GM19395 (cell line): ENCODE results near the gene RIN3.
"Not testable (repeated sequence)": the region's sequence is repeated elsewhere in the genome, so short reads cannot be mapped to it uniquely, and the experiment has no call there.

Source experiments
- ATAC-seq: cut with Tn5 transposase; IDR thresholded peaks from one replicate; pipeline ENCODE4 v1.9.1; 2021; ENCODE audit warnings: mild to moderate bottlenecking, moderate library complexity; ENCODE audit not compliant: unreplicated experiment

Gene RIN3

DNA sequence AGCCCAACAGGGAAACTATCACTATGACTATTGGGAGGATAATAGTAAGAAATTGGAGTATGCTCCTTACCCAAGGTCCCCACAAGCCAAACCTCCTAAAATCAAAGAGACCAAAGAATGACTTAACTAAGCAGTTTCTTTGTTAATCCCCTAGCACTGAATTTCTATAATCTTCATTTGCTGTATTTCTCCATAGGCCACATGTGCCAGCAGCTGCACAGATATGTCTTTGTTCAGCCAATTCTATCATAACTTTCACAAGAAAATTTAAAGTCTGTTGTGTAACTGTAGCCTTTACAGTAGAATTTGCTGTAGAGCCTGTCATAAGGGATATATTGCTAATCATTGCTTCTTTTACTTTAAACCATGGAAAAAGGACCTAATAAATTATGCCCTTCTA lies 104.0 kb downstream of the RIN3 start:
- no peak for ATAC-seq

DNA sequence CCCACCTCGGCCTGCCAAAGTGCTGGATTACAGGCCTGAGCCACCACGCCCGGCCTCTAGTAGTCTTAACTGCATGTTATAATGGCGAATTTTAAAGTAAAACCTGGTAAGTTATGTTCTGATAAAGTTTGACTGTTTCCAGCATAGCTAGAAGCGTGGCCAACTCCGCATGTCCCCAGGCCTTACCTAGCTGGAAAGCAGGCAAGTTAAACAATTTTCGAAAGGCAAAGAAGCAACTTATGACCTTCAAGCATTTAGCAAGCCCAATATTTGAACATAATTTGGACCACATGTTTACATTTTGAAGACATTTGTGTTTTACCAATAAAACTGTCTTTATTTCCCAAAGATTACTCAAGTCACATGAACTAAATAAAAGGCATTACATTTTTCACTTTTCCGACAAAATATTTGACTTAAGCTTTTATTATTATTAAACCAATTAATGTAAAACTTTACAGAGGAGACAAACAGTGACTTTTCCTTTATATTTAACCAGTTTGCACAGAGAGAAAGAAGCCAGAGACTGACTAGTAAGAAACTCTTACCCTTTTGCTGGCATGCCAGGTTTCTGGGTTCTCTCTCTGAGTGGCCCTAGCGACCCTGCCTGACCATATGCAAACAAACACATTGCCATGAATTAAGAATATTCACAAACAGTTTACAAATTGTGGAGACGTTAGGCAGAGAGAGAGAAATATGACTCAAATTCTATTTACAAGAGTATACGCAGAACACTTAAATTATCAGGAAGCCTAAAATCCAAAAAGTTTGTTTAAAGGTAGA lies 106.3 kb downstream of the RIN3 start:
- no peak for ATAC-seq

GRCh38 chr14:92622311-92622710 lies 108.7 kb downstream of the RIN3 start:
- no peak for ATAC-seq

- no peak for ATAC-seq
Measured at GRCh38 chr14:92624764-92625163, 111.2 kb downstream of the RIN3 start.

GRCh38 chr14:92625213-92625612 lies 111.6 kb downstream of the RIN3 start:
- ATAC-seq, result no peak

- no peak for ATAC-seq
Measured at GRCh38 chr14:92626041-92626440, 112.5 kb downstream of the RIN3 start.

- no peak for ATAC-seq
Measured at GRCh38 chr14:92627707-92628215, 114.2 kb downstream of the RIN3 start.

DNA sequence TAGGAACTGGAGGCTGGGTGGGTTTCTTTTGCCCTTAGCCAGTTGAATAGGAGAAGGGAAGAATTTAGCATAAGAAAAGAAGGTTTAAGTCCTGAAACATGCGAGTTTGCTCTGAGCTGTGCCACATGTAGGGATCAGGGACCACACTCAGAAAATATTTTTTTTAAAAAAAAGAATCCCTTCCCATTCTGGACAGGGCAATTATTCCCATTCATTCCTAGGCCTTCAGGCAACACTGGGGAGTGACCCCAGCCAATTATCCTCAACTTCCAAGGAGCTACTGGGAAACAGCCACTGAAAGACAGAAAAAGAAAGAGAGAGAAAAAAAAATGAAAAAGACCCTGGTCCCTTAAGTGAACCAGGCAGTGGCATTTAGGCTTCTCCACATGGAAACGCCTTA lies 115.1 kb downstream of the RIN3 start:
- no peak for ATAC-seq

DNA sequence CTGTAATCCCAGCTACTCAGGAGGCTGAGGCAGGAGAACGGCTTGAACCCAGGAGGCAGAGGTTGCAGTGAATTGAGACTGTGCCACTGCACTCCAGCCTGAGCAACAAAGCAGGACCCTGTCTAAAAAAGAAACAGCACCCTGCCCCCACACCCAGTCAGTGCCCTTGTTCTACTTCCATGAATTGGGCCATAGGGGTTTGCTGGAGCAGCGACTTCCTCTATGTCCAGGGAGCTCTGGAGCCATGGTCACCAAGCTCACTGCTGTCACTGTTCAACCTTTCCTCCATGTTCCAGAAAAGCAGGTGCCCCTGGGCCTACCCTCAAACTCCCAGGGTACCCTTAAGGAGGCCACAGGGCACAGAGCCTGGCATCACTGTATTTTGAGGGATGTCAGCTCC lies 116.8 kb downstream of the RIN3 start:
- no peak for ATAC-seq

DNA sequence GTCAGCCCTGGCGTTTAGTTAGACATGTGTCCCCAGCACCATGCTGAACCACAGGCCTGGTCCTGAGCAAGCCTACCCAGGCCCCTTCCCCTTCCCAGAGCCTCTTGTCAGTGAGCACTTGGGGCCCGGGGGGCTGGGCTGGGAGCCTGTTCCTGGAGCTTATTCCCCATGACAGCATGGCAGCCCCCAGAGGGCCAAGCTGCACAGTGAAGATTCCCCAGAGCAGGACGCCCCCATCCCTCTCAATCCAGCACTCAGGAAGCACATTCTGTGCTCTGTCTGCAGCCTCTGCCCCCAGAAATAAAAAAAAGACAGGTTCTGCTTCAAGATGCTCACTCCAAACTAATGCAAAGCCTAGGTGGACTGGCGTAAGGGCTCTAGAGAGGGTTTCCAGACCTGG lies 117.5 kb downstream of the RIN3 start:
- no peak for ATAC-seq

DNA sequence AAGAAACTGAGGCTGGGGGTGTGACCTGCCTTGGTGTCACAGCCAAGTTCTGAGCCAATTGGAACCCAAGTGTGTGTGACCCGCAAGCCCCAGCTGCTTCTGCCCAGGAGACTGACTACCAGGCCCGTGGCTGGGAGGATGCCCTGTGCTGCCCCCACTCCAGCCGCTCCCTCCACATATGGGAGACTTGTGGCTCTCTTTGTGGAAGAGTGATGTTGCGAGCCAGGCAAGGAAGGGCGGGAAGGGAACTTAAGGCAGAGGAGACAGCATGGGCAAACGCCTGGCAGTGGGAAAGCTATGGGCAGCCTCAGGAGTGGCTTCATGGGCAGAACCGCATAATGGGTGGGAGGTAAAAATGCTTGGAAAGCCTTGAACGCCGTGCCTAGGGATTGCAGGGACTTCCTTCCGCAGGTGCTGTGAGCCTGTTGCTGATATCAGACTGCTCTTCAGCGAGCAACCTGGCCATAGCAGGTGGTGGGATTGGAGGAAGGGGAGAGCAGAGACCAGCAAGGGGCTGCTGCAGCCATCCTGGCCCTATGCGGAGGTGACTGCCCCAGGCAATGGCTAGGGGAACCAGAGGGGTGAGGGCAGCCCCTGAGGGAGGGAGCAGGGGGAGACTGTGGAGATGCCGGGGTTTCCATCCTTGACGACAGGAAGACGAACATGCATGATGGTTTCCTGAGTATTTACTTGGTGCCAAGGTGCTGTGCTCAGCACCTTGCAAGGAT lies 119.1 kb downstream of the RIN3 start:
- ATAC-seq, result no peak

GRCh38 chr14:92633274-92633616 lies 119.7 kb downstream of the RIN3 start:
- no peak for ATAC-seq

DNA sequence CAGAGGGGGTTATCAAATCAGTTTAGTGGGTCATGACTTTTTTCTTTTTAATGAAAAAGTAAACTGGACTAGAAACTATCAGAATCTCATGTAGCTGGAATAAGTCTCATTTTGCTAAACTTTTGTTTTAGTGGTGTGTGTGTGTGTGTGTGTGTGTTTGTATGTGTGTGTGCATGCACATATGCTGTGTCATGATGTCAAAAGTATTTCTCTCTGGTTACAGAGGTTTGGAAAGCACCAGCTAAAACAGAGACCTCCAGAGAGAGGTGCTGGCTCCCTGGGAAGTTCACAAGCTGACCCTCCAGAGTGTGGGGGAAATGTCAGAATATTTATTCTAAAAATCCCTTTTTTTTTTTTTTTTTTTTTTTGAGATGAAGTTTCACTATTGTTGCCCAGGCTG lies 120.1 kb downstream of the RIN3 start:
- ATAC-seq, result no peak

GRCh38 chr14:92635031-92635430 lies 121.5 kb downstream of the RIN3 start:
- no peak for ATAC-seq

DNA sequence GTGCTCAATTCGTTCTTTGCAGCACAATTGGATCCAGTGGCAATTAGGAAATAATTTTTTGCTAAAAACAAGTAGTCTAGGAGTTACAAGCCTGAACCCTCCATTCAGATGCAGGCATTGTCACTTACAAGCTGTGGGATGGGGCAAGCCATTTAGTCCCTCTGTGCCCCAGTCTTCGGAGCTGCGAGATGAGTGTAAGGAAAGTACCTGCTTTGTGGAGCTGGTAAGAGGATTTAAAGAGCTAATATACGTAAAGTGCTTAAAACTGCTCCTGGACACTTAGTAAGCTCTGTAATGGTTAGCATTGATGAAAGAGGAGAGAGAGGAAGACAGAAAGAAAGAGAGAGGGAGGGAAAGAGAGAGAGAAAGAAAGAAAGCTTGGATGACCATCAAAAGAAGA lies 122.3 kb downstream of the RIN3 start:
- ATAC-seq, result no peak

GRCh38 chr14:92637228-92637627 lies 123.6 kb downstream of the RIN3 start:
- ATAC-seq, result no peak

- no peak for ATAC-seq
Measured at GRCh38 chr14:92637864-92638263, 124.3 kb downstream of the RIN3 start.

- no peak for ATAC-seq
Measured at GRCh38 chr14:92638266-92638665, 124.7 kb downstream of the RIN3 start.

DNA sequence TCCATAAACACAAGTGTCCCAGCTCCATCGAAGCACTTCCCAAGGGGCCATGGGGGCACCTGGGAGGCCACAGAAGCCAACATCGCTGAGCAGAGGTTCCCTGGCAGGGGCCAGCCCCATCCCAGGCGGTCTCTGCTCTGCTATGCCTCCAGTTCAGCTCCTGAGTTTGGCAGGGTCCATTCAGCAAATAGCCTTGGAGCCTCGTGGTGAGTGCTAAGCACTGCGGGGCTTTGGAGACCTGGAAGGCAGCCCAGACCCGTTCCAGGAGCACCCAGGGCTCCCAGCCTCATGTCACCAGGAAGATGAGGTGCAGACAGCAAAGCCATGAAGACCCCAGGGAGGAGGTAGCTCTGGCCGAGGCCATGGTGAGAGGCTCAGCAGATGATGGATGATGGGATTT lies 125.3 kb downstream of the RIN3 start:
- ATAC-seq, result no peak

DNA sequence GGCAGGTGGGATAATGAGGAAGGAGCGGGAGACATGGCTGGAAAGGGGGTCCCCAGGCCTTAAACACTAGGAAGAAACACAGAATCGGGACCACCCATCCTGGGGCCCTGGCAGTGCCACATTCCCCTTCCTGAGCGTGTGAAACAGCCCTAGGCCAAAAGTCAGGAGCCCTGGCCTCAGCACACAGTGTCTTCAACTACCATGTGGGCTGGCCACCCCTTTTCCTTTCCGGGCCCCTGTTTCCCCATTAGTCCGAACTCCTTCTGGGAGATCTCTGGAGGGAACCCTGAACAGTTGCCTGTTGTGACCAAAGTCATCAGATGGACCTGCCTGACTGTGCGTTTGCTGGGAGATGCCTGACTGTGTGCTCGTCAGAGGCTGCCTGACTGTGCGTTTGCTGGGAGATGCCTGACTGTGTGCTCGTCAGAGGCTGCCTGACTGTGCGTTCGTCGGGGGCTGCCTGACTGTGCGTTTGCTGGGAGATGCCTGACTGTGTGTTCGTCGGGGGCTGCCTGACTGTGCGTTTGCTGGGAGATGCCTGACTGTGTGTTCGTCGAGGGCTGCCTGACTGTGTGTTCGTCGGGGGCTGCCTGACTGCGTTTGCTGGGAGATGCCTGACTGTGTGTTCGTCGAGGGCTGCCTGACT lies 126.0 kb downstream of the RIN3 start:
- ATAC-seq, result not testable (repeated sequence)

GRCh38 chr14:92641306-92641705 lies 127.7 kb downstream of the RIN3 start:
- ATAC-seq, result no peak
